GM12878 (cell line): ENCODE measurements around the gene CCDC187. TPM values are rescaled to one million over a fixed set of nuclear protein-coding genes. Genes with fewer than 3 reads are reported as not detected.

ENCODE experiments used
- ATAC-seq: fragments of 200-7000 bp; cut with Tn5 transposase; 3 replicates; pipeline ENCODE4 v1.9.1; 2020; ENCODE audit warnings: mild to moderate bottlenecking, moderate library complexity
- BruUV-seq: library from RNA; stranded (reverse); fragments of 400-500 nt; replicated peaks from 2 replicates; lab custom pipeline; 2021; lab: Mats Ljungman, UMichigan
- CTCF ChIA-PET: fragments of 300-600 bp; sonication (Branson Sonifier 250); formaldehyde crosslinking; extraction: SDS; loops from one replicate; lab custom pipeline; 2021; ENCODE audit warnings: inconsistent platforms; lab: Yijun Ruan, JAX
- POLR2A ChIA-PET: fragments of 350-600 bp; formaldehyde crosslinking; extraction: SDS; loops from one replicate; lab custom pipeline; 2021; ENCODE audit warnings: inconsistent platforms; lab: Charles Lee
- RAD21 ChIA-PET: fragments of 300-600 bp; sonication (Branson Sonifier 250); formaldehyde crosslinking; loops from one replicate; lab custom pipeline; 2023; ENCODE audit warnings: antibody characterized with exemption; ENCODE audit not compliant: unreplicated experiment; lab: Charles Lee
- SMC1A ChIA-PET: fragments of 300-600 bp; sonication (Branson Sonifier 250); formaldehyde crosslinking; loops from one replicate; lab custom pipeline; 2023; ENCODE audit not compliant: unreplicated experiment, uncharacterized antibody; lab: Charles Lee
- DNase-seq: peaks from one replicate; pipeline ENCODE4 v3.0.0-alpha.2; 2011; ENCODE audit warnings: low read depth, low spot score
- FAIRE-seq: peaks from 3 replicates; lab custom pipeline; 2011; peaks lifted over from hg19 to GRCh38; lab: Jason Lieb, UNC
- H2AFZ ChIP-seq: 2 replicates; pipeline ENCODE4 v1.6.0; 2011; ENCODE audit warnings: low read depth, low read length, control low read depth; ENCODE audit not compliant: control insufficient read depth
- H3K27ac ChIP-seq: 2 replicates; pipeline ENCODE4 v1.5.1; 2011; ENCODE audit warnings: control low read depth; ENCODE audit not compliant: control insufficient read depth, insufficient read depth
- H3K27me3 ChIP-seq, 2 experiments: replicated peaks in 1 of 2; 2 replicates each; pipeline versions ENCODE4 v1.6.0 to v1.6.1; 2011; ENCODE audit warnings: low read length in 1 of 2; ENCODE audit not compliant: control insufficient read depth in 2 of 2, insufficient read depth in 2 of 2
- H3K36me3 ChIP-seq, 2 experiments: 2 replicates each; pipeline ENCODE4 v1.5.1; 2011; ENCODE audit warnings: low read length in 1 of 2; ENCODE audit not compliant: control insufficient read depth in 2 of 2, insufficient read depth in 2 of 2
- H3K4me1 ChIP-seq: 2 replicates; pipeline ENCODE4 v1.6.1; 2011; ENCODE audit warnings: mild to moderate bottlenecking, low read length, moderate library complexity, mixed read lengths; ENCODE audit not compliant: control insufficient read depth, insufficient read depth
- H3K4me2 ChIP-seq: 2 replicates; pipeline ENCODE4 v1.6.0; 2011; ENCODE audit warnings: control low read depth; ENCODE audit not compliant: control insufficient read depth, insufficient read depth
- H3K4me3 ChIP-seq: fragments of 200-600 bp; sonication (generic); 2 replicates; pipeline ENCODE4 v1.5.1; 2016
- H3K79me2 ChIP-seq: 2 replicates; pipeline ENCODE4 v1.6.0; 2011; ENCODE audit warnings: low read length; ENCODE audit not compliant: control insufficient read depth, insufficient read depth
- H3K9ac ChIP-seq: 2 replicates; pipeline ENCODE4 v1.8.0; 2011; ENCODE audit warnings: low read length, control low read depth, mixed read lengths; ENCODE audit not compliant: control insufficient read depth, insufficient read depth
- H3K9me3 ChIP-seq: replicated peaks from 3 replicates; pipeline ENCODE4 v1.5.1; 2011; ENCODE audit warnings: mild to moderate bottlenecking, low read length; ENCODE audit not compliant: control insufficient read depth, insufficient read depth
- H4K20me1 ChIP-seq: 2 replicates; pipeline ENCODE4 v1.6.0; 2011; ENCODE audit not compliant: control insufficient read depth, insufficient read depth
- CHD2 ChIP-seq: IDR thresholded peaks from 2 replicates; pipeline ENCODE4 v1.6.1; 2011; ENCODE audit warnings: low read depth, low read length, improper control_type of control experiment, borderline replicate concordance
- HCFC1 ChIP-seq: fragments of 150-350 bp; IDR thresholded peaks from 2 replicates; pipeline ENCODE4 v1.6.1; 2014; ENCODE audit warnings: low read length
- MEF2A ChIP-seq: IDR thresholded peaks from 2 replicates; pipeline ENCODE4 v1.6.1; 2011; ENCODE audit warnings: low read depth, mild to moderate bottlenecking, low read length, moderate library complexity; ENCODE audit not compliant: insufficient read depth
- RELA ChIP-seq: fragments of 450-650 bp; IDR thresholded peaks from 2 replicates; pipeline ENCODE4 v1.8.0; 2014; ENCODE audit warnings: borderline replicate concordance; ENCODE audit not compliant: partially characterized antibody
- WGBS: methylation state at CpG from one replicate; pipeline ENCODE4 v1.1.6; 2016; ENCODE audit warnings: low lambda C conversion rate; ENCODE audit not compliant: insufficient replicate concordance, insufficient coverage; ENCODE audit errors: missing lambda C conversion rate; 5-methylcytosine and 5-hydroxymethylcytosine counted together
- in situ Hi-C: fragments of 300-500 bp; cut with MboI; formaldehyde crosslinking; loops from 9 replicates; pipeline ENCODE4 v1.14.3; 2018; ENCODE audit warnings: mixed read lengths
- intact Hi-C: fragments of 100-400 bp; cut with micrococcal nuclease; formaldehyde crosslinking; loops from one replicate; pipeline ENCODE4 v1.14.2; 2022; ENCODE audit not compliant: unreplicated experiment
- polyA plus RNA-seq, 11 experiments: library from polyadenylated mRNA; depleted of rRNA in 4 of 11; unstranded in 6 of 11; stranded (reverse) in 5 of 11; fragments of >200 nt; fragmentation: Nextera tagmentation in 4 of 11; fragmentation: Illumina TruSeq in 1 of 11; extraction: Ambion mirVana in 4 of 11; extraction: Trizol in 1 of 11; gene quantifications; 1 replicate in 1 of 11; 2 replicates in 10 of 11; pipeline versions ENCODE4 v1.2.1 to v1.2.3, GENCODE V29; 2011 to 2016; ENCODE audit warnings: inconsistent platforms in 2 of 11, missing spikeins in 2 of 11, low read depth in 1 of 11
- total RNA-seq, 4 experiments: library from RNA; depleted of rRNA in 3 of 4; stranded (reverse); fragments of >200 nt in 3 of 4; fragmentation: Illumina TruSeq in 1 of 4; extraction: Trizol in 1 of 4; gene quantifications; 2 replicates each; pipeline versions ENCODE4 v1.2.1 to v1.2.3, GENCODE V29; 2013 to 2021
- TF ChIP-seq, protein P1 (sequence below): fragments of 450-650 bp; formaldehyde crosslinking; IDR thresholded peaks from 2 replicates; pipeline ENCODE4 v1.4.0; 2020; ENCODE audit warnings: mild to moderate bottlenecking, moderate library complexity
- TF ChIP-seq, protein P2 (sequence below): IDR thresholded peaks from 2 replicates; pipeline ENCODE4 v1.6.1; 2011; ENCODE audit warnings: mild to moderate bottlenecking, low read depth, low read length, moderate library complexity; ENCODE audit not compliant: insufficient replicate concordance

Gene CCDC187
- total and polyA plus RNA-seq, 10 of the 15 experiments (the other 5 are each of a cell fraction or from before 2014, with no cell fraction given), result 0.04 to 0.23 (median 0.04) TPM; not detected in 7

GRCh38 chr9:136200424-136200823 lies 103.5 kb downstream of the CCDC187 start:
- ATAC-seq (no peak), FAIRE-seq (no peak), DNase-seq (no peak)
- in situ Hi-C loops, result no loop called here
- no peak for TF ChIP-seq MEF2A
- TF ChIP-seq, protein P1, sequence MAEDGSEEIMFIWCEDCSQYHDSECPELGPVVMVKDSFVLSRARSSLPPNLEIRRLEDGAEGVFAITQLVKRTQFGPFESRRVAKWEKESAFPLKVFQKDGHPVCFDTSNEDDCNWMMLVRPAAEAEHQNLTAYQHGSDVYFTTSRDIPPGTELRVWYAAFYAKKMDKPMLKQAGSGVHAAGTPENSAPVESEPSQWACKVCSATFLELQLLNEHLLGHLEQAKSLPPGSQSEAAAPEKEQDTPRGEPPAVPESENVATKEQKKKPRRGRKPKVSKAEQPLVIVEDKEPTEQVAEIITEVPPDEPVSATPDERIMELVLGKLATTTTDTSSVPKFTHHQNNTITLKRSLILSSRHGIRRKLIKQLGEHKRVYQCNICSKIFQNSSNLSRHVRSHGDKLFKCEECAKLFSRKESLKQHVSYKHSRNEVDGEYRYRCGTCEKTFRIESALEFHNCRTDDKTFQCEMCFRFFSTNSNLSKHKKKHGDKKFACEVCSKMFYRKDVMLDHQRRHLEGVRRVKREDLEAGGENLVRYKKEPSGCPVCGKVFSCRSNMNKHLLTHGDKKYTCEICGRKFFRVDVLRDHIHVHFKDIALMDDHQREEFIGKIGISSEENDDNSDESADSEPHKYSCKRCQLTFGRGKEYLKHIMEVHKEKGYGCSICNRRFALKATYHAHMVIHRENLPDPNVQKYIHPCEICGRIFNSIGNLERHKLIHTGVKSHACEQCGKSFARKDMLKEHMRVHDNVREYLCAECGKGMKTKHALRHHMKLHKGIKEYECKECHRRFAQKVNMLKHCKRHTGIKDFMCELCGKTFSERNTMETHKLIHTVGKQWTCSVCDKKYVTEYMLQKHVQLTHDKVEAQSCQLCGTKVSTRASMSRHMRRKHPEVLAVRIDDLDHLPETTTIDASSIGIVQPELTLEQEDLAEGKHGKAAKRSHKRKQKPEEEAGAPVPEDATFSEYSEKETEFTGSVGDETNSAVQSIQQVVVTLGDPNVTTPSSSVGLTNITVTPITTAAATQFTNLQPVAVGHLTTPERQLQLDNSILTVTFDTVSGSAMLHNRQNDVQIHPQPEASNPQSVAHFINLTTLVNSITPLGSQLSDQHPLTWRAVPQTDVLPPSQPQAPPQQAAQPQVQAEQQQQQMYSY, result no peak
- TF ChIP-seq, protein P2, sequence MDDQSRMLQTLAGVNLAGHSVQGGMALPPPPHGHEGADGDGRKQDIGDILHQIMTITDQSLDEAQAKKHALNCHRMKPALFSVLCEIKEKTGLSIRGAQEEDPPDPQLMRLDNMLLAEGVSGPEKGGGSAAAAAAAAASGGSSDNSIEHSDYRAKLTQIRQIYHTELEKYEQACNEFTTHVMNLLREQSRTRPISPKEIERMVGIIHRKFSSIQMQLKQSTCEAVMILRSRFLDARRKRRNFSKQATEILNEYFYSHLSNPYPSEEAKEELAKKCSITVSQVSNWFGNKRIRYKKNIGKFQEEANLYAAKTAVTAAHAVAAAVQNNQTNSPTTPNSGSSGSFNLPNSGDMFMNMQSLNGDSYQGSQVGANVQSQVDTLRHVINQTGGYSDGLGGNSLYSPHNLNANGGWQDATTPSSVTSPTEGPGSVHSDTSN, result no peak
- no peak for TF ChIP-seq HCFC1
- no peak for TF ChIP-seq RELA
- TF ChIP-seq CHD2, result no peak
- WGBS, result 56% methylated on average over 12 of the region's 19 CpGs
- Histone ChIP-seq H3K36me3 (no peaks in the 10 kb centered on the region; a peak in 1 of 4 replicates), H3K27ac (no peak overlapping the region), H3K79me2 (no peaks in the 10 kb centered on the region), H3K9me3 (no peaks in the 10 kb centered on the region), H2AFZ (no peak overlapping the region), H3K27me3 (peaks cover 13 to 18% of the 10 kb centered on the region in 2 experiments; a peak in 3 of 4 replicates), H3K4me2 (no peak overlapping the region), H3K9ac (no peak overlapping the region), H3K4me1 (0 out of 2 replicates have a peak, but pooled peaks cover 4% of the 10 kb centered on the region), H3K4me3 (no peak overlapping the region), H4K20me1 (peaks cover 4% of the 10 kb centered on the region; the same call in 1 of the 2 replicates)
- SMC1A ChIA-PET, result no interaction called here
- intact Hi-C loops, result no loop called here
- POLR2A ChIA-PET, result no interaction called here
- RAD21 ChIA-PET, result no interaction called here
- CTCF ChIA-PET, result no interaction called here
- no TSS peak for BruUV-seq

Other genes starting within 250 kb of the CCDC187 start
Only the 7 nearest of the 13 such genes appear.
- gene LHX3, start 99.0 kb downstream of the CCDC187 start, total RNA-seq (2014; rRNA removed), result not detected in 2 replicates
- gene LHX3, start 99.0 kb downstream of the CCDC187 start, total RNA-seq (2014; rRNA removed; fragmentation: Illumina TruSeq; extraction: Trizol), result not detected in 2 replicates
- not detected in 2 replicates for gene LHX3, start 99.0 kb downstream of the CCDC187 start, total RNA-seq (2021)
- not detected in 2 replicates for gene LHX3, start 99.0 kb downstream of the CCDC187 start, polyA plus RNA-seq (2011; rRNA removed)
- gene LHX3, start 99.0 kb downstream of the CCDC187 start, polyA plus RNA-seq (2014; fragmentation: Illumina TruSeq; extraction: Trizol), result not detected in 2 replicates
- gene LHX3, start 99.0 kb downstream of the CCDC187 start, polyA plus RNA-seq (2014; fragmentation: Nextera tagmentation; extraction: Ambion mirVana), result not detected
- not detected in 2 replicates for gene LHX3, start 99.0 kb downstream of the CCDC187 start, polyA plus RNA-seq (2014; rRNA removed)
- not detected for gene LHX3, start 99.0 kb downstream of the CCDC187 start, polyA plus RNA-seq (2016; fragmentation: Nextera tagmentation; extraction: Ambion mirVana)
- 9.0 and 10.1 TPM in 2 replicates for gene QSOX2, start 58.3 kb downstream of the CCDC187 start, total RNA-seq (2014; rRNA removed)
- 7.1 and 7.8 TPM in 2 replicates for gene QSOX2, start 58.3 kb downstream of the CCDC187 start, total RNA-seq (2014; rRNA removed; fragmentation: Illumina TruSeq; extraction: Trizol)
- 15.8 and 16.1 TPM in 2 replicates for gene QSOX2, start 58.3 kb downstream of the CCDC187 start, total RNA-seq (2021)
- 11.4 and 15.4 TPM in 2 replicates for gene QSOX2, start 58.3 kb downstream of the CCDC187 start, polyA plus RNA-seq (2011; rRNA removed)
- gene QSOX2, start 58.3 kb downstream of the CCDC187 start, polyA plus RNA-seq (2014; fragmentation: Illumina TruSeq; extraction: Trizol), result 7.2 and 9.3 TPM in 2 replicates
- gene QSOX2, start 58.3 kb downstream of the CCDC187 start, polyA plus RNA-seq (2014; fragmentation: Nextera tagmentation; extraction: Ambion mirVana), result 1 to 10 TPM in 1 of 2 experiments, under 1 TPM in 1; 0.34 to 1.5 TPM
- gene QSOX2, start 58.3 kb downstream of the CCDC187 start, polyA plus RNA-seq (2014; rRNA removed), result 13.1 and 15.1 TPM in 2 replicates
- 1 to 10 TPM in 1 of 2 experiments, under 1 TPM in 1; 0.45 to 2.1 TPM for gene QSOX2, start 58.3 kb downstream of the CCDC187 start, polyA plus RNA-seq (2016; fragmentation: Nextera tagmentation; extraction: Ambion mirVana)
- not detected in 2 replicates for gene GPSM1, start 23.4 kb upstream of the CCDC187 start, total RNA-seq (2014; rRNA removed)
- gene GPSM1, start 23.4 kb upstream of the CCDC187 start, total RNA-seq (2014; rRNA removed; fragmentation: Illumina TruSeq; extraction: Trizol), result not detected in 2 replicates
- gene GPSM1, start 23.4 kb upstream of the CCDC187 start, total RNA-seq (2021), result 0.10 TPM in 1 of 2 replicates, not detected in the other
- 0.04 and 0.10 TPM in 2 replicates for gene GPSM1, start 23.4 kb upstream of the CCDC187 start, polyA plus RNA-seq (2011; rRNA removed)
- gene GPSM1, start 23.4 kb upstream of the CCDC187 start, polyA plus RNA-seq (2014; fragmentation: Illumina TruSeq; extraction: Trizol), result not detected in 2 replicates
- gene GPSM1, start 23.4 kb upstream of the CCDC187 start, polyA plus RNA-seq (2014; fragmentation: Nextera tagmentation; extraction: Ambion mirVana), result not detected
- 0.04 TPM in 2 replicates for gene GPSM1, start 23.4 kb upstream of the CCDC187 start, polyA plus RNA-seq (2014; rRNA removed)
- gene GPSM1, start 23.4 kb upstream of the CCDC187 start, polyA plus RNA-seq (2016; fragmentation: Nextera tagmentation; extraction: Ambion mirVana), result not detected
- 18.1 and 29.7 TPM in 2 replicates for gene DNLZ, start 59.6 kb upstream of the CCDC187 start, total RNA-seq (2014; rRNA removed)
- 4.6 and 4.8 TPM in 2 replicates for gene DNLZ, start 59.6 kb upstream of the CCDC187 start, total RNA-seq (2014; rRNA removed; fragmentation: Illumina TruSeq; extraction: Trizol)
- 23.5 and 26.1 TPM in 2 replicates for gene DNLZ, start 59.6 kb upstream of the CCDC187 start, total RNA-seq (2021)
- gene DNLZ, start 59.6 kb upstream of the CCDC187 start, polyA plus RNA-seq (2011; rRNA removed), result 1.2 and 3.8 TPM in 2 replicates
- gene DNLZ, start 59.6 kb upstream of the CCDC187 start, polyA plus RNA-seq (2014; fragmentation: Illumina TruSeq; extraction: Trizol), result 0.66 TPM in 1 of 2 replicates, not detected in the other
- 1 to 10 TPM in 1 of 2 experiments, not detected in 1; 1.5 TPM for gene DNLZ, start 59.6 kb upstream of the CCDC187 start, polyA plus RNA-seq (2014; fragmentation: Nextera tagmentation; extraction: Ambion mirVana)
- 23.8 and 26.3 TPM in 2 replicates for gene DNLZ, start 59.6 kb upstream of the CCDC187 start, polyA plus RNA-seq (2014; rRNA removed)
- 10 to 100 TPM; 14.7 to 25.8 TPM for gene DNLZ, start 59.6 kb upstream of the CCDC187 start, polyA plus RNA-seq (2016; fragmentation: Nextera tagmentation; extraction: Ambion mirVana)
- 1.9 and 2.2 TPM in 2 replicates for gene CARD9, start 69.6 kb upstream of the CCDC187 start, total RNA-seq (2014; rRNA removed)
- 0.55 and 0.58 TPM in 2 replicates for gene CARD9, start 69.6 kb upstream of the CCDC187 start, total RNA-seq (2014; rRNA removed; fragmentation: Illumina TruSeq; extraction: Trizol)
- gene CARD9, start 69.6 kb upstream of the CCDC187 start, total RNA-seq (2021), result 2.4 and 2.6 TPM in 2 replicates
- gene CARD9, start 69.6 kb upstream of the CCDC187 start, polyA plus RNA-seq (2011; rRNA removed), result 1.9 and 4.9 TPM in 2 replicates
- gene CARD9, start 69.6 kb upstream of the CCDC187 start, polyA plus RNA-seq (2014; fragmentation: Illumina TruSeq; extraction: Trizol), result 0.34 TPM in 1 of 2 replicates, not detected in the other
- gene CARD9, start 69.6 kb upstream of the CCDC187 start, polyA plus RNA-seq (2014; fragmentation: Nextera tagmentation; extraction: Ambion mirVana), result under 1 TPM in 1 of 2 experiments, not detected in 1; 0.11 TPM
- 1.6 and 2.1 TPM in 2 replicates for gene CARD9, start 69.6 kb upstream of the CCDC187 start, polyA plus RNA-seq (2014; rRNA removed)
- gene CARD9, start 69.6 kb upstream of the CCDC187 start, polyA plus RNA-seq (2016; fragmentation: Nextera tagmentation; extraction: Ambion mirVana), result 1 to 10 TPM; 1.8 to 2.2 TPM
- 7.7 and 8.8 TPM in 2 replicates for gene SNAPC4, start 96.1 kb upstream of the CCDC187 start, total RNA-seq (2014; rRNA removed)
- 5.1 and 5.2 TPM in 2 replicates for gene SNAPC4, start 96.1 kb upstream of the CCDC187 start, total RNA-seq (2014; rRNA removed; fragmentation: Illumina TruSeq; extraction: Trizol)
- gene SNAPC4, start 96.1 kb upstream of the CCDC187 start, total RNA-seq (2021), result 16.4 and 19.8 TPM in 2 replicates
- gene SNAPC4, start 96.1 kb upstream of the CCDC187 start, polyA plus RNA-seq (2011; rRNA removed), result 2.4 and 3.5 TPM in 2 replicates
- gene SNAPC4, start 96.1 kb upstream of the CCDC187 start, polyA plus RNA-seq (2014; fragmentation: Illumina TruSeq; extraction: Trizol), result 7.1 and 8.7 TPM in 2 replicates
- under 1 TPM; 0.42 to 0.43 TPM for gene SNAPC4, start 96.1 kb upstream of the CCDC187 start, polyA plus RNA-seq (2014; fragmentation: Nextera tagmentation; extraction: Ambion mirVana)
- gene SNAPC4, start 96.1 kb upstream of the CCDC187 start, polyA plus RNA-seq (2014; rRNA removed), result 16.9 and 18.1 TPM in 2 replicates
- gene SNAPC4, start 96.1 kb upstream of the CCDC187 start, polyA plus RNA-seq (2016; fragmentation: Nextera tagmentation; extraction: Ambion mirVana), result 1 to 10 TPM; 6.8 to 7.2 TPM
- gene ENTR1, start 106.5 kb upstream of the CCDC187 start, total RNA-seq (2014; rRNA removed), result 58.4 and 61.2 TPM in 2 replicates
- 35.5 and 38.4 TPM in 2 replicates for gene ENTR1, start 106.5 kb upstream of the CCDC187 start, total RNA-seq (2014; rRNA removed; fragmentation: Illumina TruSeq; extraction: Trizol)
- 75.4 and 81.7 TPM in 2 replicates for gene ENTR1, start 106.5 kb upstream of the CCDC187 start, total RNA-seq (2021)
- gene ENTR1, start 106.5 kb upstream of the CCDC187 start, polyA plus RNA-seq (2011; rRNA removed), result 47.7 and 55.4 TPM in 2 replicates
- 19.0 and 43.7 TPM in 2 replicates for gene ENTR1, start 106.5 kb upstream of the CCDC187 start, polyA plus RNA-seq (2014; fragmentation: Illumina TruSeq; extraction: Trizol)
- gene ENTR1, start 106.5 kb upstream of the CCDC187 start, polyA plus RNA-seq (2014; fragmentation: Nextera tagmentation; extraction: Ambion mirVana), result 10 to 100 TPM in 1 of 2 experiments, 1 to 10 TPM in 1; 8.2 to 20.4 TPM
- 96.4 and 105 TPM in 2 replicates for gene ENTR1, start 106.5 kb upstream of the CCDC187 start, polyA plus RNA-seq (2014; rRNA removed)
- 10 to 100 TPM; 10.5 to 14.9 TPM for gene ENTR1, start 106.5 kb upstream of the CCDC187 start, polyA plus RNA-seq (2016; fragmentation: Nextera tagmentation; extraction: Ambion mirVana)